ENCODE results near the gene IGF1. TPM values are rescaled to one million over a fixed set of nuclear protein-coding genes. Genes with fewer than 3 reads are reported as not detected.

Gene IGF1
- polyA plus RNA-seq, 1 of the 3 experiments (the other 2 are of a cell fraction) = 0.07 TPM

GRCh38 chr12:102376781-102377180 is 103.6 kb downstream of the IGF1 start:
- H3K9me3 ChIP-seq = no peaks in the 10 kb centered on the region
- ChIA-PET CTCF (no interaction called here), POLR2A (no interaction called here)
- no peaks in the 10 kb centered on the region for H4K20me1 ChIP-seq (ENCODE audit: insufficient read depth)
- no peaks in the 10 kb centered on the region for H3K79me2 ChIP-seq (ENCODE audit: insufficient read depth)
- H3K4me1 ChIP-seq (ENCODE audit: control insufficient read depth in 1 of 2, insufficient read depth in 2 of 2, low read depth in 1 of 2, low read length in 1 of 2) = no peaks in the 10 kb centered on the region
- no peak overlapping the region for H3K9ac ChIP-seq
- no peaks in the 10 kb centered on the region for H3K9me2 ChIP-seq
- no peak overlapping the region for H3K4me2 ChIP-seq
- no peak for TF ChIP-seq MEF2A (IDR thresholded peaks at IDR 0.05; ENCODE audit: borderline replicate concordance, low read depth)
- no peak for TF ChIP-seq SIN3A (IDR thresholded peaks at IDR 0.05; ENCODE audit: borderline replicate concordance, low read depth, low read length)
- no peak for TF ChIP-seq FOXJ3 (CRISPR knock-in tag; IDR thresholded peaks at IDR 0.05)
- no peak for TF ChIP-seq IRF3 (IDR thresholded peaks at IDR 0.05; ENCODE audit: low read depth, low read length)
- no peak for TF ChIP-seq CHD2 (IDR thresholded peaks at IDR 0.05; ENCODE audit: low read length, partially characterized antibody)
- no peak for TF ChIP-seq REST (IDR thresholded peaks at IDR 0.05; ENCODE audit: low read depth, low read length)
- TF ChIP-seq GABPA (IDR thresholded peaks at IDR 0.05; ENCODE audit: low read depth) = no peak
- no peak for TF ChIP-seq JUND (IDR thresholded peaks at IDR 0.05)
- TF ChIP-seq NFIC (IDR thresholded peaks at IDR 0.05; ENCODE audit: borderline replicate concordance) = no peak
- no peak for TF ChIP-seq EZH2phosphoT487 (IDR thresholded peaks at IDR 0.05; ENCODE audit: borderline replicate concordance, low read depth)
- no peak for TF ChIP-seq CTCF (IDR thresholded peaks at IDR 0.05)
- TF ChIP-seq SMC3 (IDR thresholded peaks at IDR 0.05; ENCODE audit: low read depth, low read length) = no peak
- TF ChIP-seq RFX5 (IDR thresholded peaks at IDR 0.05; ENCODE audit: low read length) = no peak
- no peak for TF ChIP-seq FOSL2 (IDR thresholded peaks at IDR 0.05; ENCODE audit: borderline replicate concordance, low read depth)
- H2AFZ ChIP-seq (ENCODE audit: low read depth) = no peak overlapping the region
- DNase-seq = no peak
- H3K36me3 ChIP-seq (replicated peaks in 1 of 2; ENCODE audit: control insufficient read depth in 1 of 2, insufficient read depth in 2 of 2, low read length in 1 of 2) = no peaks in the 10 kb centered on the region
- H3K27ac ChIP-seq (ENCODE audit: low read depth in 2 of 2, low read length in 1 of 2) = no peak overlapping the region
- no peaks in the 10 kb centered on the region for H3K27me3 ChIP-seq (ENCODE audit: insufficient read depth)
- H3K4me3 ChIP-seq (ENCODE audit: low read depth in 2 of 2, low read length in 1 of 2) = no peak overlapping the region
- H3F3A ChIP-seq (replicated peaks; ENCODE audit: insufficient read depth) = no peaks in the 10 kb centered on the region

Data from SK-N-SH (cell line).